Measurements from ENCODE around the gene PODXL2.

DNA sequence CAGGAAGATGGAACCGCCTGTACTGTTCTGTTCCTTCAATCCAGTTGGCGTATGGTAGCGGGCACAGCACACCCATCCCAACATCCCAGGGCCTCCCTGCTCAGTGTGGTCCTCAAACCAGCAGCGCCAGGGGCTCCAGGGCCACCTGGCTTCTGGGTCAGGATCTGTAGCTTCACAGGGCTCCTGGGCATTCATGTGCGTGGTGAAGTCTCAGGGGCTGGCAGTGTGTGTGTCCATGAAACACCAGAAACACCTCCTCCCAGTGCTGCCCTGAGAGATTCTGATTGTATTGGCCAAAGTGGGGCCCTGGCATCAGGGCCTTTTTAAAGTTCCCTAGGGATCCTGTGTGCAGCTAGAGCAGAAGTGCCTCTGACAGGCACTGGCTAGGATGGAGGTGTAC lies 85.9 kb downstream of the PODXL2 start:
- TF ChIP-seq, protein P1, sequence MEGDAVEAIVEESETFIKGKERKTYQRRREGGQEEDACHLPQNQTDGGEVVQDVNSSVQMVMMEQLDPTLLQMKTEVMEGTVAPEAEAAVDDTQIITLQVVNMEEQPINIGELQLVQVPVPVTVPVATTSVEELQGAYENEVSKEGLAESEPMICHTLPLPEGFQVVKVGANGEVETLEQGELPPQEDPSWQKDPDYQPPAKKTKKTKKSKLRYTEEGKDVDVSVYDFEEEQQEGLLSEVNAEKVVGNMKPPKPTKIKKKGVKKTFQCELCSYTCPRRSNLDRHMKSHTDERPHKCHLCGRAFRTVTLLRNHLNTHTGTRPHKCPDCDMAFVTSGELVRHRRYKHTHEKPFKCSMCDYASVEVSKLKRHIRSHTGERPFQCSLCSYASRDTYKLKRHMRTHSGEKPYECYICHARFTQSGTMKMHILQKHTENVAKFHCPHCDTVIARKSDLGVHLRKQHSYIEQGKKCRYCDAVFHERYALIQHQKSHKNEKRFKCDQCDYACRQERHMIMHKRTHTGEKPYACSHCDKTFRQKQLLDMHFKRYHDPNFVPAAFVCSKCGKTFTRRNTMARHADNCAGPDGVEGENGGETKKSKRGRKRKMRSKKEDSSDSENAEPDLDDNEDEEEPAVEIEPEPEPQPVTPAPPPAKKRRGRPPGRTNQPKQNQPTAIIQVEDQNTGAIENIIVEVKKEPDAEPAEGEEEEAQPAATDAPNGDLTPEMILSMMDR (IDR thresholded peaks at IDR 0.05) = no peak
- TF ChIP-seq POLR2A (IDR thresholded peaks at IDR 0.05) = no peak
